Measurements from ENCODE around the gene PTPN3.

The PTPN3 gene

GRCh38 chr9:109421026-109421970, 76.8 kb downstream of the PTPN3 start:
- DNase-seq, result no peak

DNA sequence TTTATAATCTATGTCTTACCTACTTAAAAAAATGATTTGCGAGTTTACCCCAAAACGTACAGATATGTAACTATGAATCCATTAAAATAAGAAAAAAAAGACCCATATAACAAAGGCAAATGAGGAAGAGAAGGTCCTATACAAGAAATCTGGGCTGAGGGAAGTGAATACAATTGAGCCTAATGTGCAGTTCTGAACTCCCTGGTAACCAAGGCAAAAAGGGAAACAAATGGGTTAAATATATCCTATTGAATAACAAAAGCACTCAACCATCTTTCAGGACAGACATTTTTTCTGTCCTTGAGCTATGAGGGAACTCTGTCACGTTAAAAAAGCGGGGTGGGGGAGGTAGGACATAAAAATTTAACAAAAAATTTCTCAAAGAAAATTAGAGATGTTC, 78.6 kb downstream of the PTPN3 start:
- no peak for DNase-seq

DNA sequence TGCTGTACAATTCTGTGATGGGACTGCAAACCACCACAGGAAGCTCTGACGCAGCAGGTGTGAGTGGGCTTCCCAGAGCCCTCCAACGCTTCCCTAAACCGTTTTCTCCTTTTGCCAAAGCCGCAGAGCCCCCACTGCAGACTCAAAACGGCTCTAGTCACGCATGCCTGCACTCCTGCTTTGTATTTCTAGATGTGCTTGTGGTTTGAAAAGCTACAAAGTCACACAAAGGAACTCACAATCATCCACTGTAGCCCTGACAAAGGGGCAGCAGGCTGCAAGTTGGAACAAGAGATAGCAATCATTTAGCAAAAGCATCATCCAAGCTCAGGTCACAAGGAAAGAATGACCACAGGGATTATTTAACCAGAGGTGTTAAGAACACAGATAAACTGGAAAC, 79.3 kb downstream of the PTPN3 start:
- no peak for DNase-seq

DNA sequence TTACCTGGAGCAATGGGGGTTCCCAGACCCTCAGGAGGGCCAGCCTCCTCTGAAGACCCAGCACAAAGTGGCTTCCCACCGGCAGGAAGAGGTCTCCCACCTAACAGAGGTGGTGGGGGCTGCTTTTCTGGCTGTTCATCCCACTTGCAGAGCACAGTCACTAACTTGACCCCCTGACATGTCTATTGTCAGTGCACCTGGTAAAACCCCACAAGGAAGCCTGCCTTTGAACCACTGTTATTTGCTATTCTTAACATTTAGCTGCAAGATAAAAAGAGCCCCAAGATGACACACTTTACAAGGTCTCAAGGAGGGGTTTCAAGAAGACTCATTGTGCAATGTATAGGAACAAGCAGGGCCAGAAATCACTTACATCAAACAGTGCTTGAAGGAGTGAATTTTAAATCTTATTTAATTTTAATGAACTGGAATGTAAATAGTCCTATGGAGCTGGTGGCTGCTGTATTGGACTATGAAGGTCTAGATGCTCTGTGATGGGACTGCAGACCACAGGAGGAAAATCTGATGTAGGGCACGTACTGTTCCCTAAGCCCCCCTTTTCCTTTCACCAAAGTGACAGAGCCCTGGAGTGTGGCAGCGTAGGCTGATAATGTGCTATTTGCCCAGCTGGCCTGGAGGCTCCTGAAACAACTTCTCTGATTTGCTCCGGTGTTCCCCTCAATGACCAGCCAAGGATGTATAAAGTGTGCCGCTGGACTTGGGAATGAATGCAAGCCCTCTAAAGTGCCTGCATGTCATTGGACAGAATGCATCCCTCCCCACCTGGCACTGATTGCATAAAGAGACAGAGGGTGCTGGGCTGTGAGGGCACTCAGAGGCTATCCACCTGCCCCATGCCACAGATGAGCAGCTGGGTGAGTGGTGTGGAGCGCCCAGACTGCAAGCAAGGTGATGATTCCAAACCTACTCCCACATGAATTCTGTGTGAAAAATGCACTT, 80.2 kb downstream of the PTPN3 start:
- DNase-seq, result no peak

DNA sequence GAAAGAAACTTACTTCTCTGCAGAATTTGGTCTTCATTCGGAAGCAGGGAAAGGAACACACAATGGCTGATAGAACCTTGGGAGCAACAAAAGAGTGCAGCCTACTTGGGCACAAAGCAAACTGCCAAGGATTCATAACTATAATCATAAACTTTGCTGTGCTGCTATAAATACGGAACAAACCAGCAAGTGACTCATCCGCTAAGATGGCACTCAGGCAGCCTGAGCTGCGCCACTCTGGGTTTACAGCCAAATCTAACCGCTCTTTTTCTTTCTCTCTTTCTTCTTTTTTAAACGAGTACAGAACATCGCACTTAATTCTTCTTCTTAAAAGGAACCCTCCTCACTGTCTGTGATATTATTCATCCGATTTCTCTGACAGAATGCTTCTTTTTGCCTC, 81.1 kb downstream of the PTPN3 start:
- DNase-seq, result no peak

DNA sequence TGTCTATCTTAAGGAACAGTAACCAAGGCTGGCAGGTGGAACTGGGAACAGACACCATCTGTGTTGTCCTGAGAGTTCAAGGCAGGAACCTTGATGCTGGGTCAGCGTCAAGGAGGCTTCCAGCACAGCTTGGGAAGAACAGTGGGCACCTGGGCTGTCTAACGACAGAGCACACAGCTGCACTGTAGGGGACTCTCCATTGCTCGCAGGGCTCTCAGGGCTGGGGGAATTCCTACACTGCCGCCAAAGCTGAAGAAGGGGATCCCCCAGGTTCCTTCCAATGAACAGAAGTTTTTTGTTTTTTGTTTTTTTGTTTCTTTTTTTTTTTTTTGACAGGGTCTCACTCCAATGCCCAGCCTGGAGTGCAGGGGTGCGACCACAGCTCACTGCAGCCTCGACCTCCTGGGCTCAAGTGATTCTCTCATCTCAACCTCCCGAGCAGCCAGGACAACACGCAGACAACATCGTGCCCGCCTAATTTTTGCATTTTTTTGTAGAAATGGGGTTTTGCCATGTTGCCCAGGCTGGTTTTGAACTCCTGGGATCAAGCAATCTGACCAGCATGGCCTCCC, 81.9 kb downstream of the PTPN3 start:
- DNase-seq, result no peak

- DNase-seq, result no peak
Observed at GRCh38 chr9:109414125-109414785, 83.9 kb downstream of the PTPN3 start.

GRCh38 chr9:109411798-109412352, 86.2 kb downstream of the PTPN3 start:
- peak; percentile 21 for DNase-seq

DNA sequence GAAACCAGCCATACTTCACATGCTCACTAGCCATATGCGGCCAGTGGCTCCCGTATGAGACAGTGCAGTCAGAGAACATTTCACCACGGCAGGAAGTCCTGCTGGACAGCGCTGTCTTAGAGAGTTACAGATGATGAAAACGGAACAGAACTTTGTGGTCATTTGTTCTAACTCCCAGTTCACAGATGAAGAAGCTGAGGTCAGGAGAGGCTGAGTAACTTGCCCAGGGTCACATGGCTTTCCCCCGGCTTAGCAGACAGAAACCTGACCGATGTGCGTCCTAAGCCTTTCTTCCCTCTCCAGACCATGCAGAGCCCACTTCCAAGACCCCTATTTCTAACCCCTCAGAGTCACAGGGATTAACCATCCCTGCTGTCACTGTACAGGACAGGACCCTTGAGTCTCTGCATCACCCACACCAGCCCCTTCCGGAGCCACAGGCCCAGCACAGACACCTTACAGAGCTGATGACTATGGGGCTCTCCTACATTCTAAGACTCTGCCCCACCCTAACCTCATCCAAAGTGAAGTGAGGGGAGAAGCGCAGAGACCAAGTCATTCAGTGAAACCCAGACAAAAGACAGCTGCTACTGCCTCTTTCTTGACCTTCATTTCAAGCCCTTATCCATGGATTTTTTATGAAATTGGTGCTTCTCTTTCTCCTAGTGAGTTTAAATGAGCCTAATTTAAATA, 86.9 kb downstream of the PTPN3 start:
- DNase-seq, result no peak

GRCh38 chr9:109409773-109410397, 88.2 kb downstream of the PTPN3 start:
- no peak for DNase-seq

DNA sequence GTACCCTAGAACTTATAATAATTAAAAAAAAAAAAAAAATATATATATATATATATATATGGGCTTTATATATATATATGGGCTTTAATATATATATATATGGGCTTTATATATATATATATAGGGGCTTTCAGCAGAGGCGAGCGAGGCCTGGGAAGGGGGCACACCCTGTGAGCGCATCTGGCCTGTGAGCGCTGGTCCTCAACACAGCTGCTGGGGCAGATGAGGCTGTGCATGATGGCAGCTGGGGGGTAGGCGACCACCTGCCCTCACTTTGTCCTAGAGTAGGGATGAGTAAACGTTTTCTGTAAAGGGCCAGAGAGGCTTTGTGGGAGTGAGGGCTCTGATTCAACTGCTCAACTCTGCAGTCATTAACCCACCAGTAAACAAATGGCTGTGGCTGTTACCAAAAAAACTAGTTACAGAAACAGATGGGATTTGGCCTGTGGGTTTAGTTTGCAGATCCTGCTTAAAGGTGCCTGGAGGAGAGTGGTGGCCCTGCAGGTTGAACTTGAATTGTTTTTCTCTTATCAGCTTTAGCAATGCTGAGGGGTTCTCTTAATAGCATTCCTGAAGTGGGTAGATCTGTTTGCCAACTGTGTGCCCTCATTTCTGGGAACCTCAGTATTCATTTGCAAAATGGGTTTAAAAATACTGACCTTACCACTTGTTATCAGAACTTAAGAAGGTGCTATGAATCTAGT, 89.2 kb downstream of the PTPN3 start:
- DNase-seq, result peak; percentile 64

DNA sequence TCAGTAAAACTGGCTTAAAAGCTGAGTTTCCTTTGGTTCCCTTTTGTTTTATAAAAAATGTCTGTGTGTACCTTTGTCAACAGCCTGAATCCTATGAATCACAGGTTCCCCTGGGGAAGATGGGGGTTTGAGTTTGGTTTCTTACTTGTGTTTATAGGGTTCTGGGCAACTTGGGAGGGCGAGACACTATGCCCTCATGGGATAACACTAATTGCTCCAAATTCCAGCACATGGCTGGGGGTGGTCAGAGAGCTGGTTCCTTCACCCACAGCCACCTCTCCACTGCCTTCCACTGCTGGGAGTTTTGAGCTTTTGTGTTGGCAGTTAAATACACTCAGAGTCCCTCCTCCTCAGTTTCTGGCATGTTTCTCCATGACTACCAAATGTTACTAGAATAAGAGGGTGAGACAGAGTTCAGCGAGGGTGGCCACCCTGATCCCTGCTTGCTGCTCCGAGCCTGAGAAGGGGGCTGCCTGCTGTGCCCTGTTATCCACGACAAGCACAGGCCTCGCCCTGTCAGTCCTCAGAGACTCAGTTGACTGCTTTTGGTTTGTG, 94.3 kb downstream of the PTPN3 start:
- no peak for DNase-seq

DNA sequence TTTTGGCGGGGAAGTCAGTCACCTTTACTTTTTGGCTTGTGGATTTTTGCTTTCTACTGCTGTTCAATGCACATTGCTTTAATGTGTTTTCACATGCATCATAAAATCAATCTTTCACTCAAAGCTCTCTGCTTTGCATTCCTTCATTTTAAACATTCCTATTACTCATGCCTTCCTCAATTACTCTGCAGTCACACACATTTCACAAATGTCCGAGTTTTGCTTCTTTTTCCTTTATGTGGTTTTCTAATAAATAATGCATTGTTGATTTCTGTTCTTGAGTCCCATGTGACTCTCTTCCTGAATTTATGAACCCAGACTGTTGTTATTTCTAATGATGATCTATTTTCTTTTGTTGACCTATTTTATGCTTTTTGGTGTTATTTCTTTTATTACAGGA, 95.0 kb downstream of the PTPN3 start:
- DNase-seq, result no peak

DNA sequence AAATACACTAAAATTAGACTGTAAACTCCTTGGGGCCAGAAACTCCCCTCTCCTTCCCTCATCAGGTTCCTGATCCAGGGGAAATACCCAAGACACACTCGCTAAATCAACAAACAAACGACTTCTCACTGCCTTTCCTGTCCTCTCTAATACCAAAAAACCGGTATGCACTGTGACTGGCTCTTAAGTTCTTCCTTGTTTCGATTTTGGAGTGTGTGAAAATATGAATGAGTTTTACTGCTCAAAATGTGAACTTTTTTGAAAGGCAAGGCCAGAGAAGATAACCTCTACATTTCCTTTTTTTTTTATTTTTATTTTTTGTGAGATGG, 96.2 kb downstream of the PTPN3 start:
- no peak for DNase-seq

DNA sequence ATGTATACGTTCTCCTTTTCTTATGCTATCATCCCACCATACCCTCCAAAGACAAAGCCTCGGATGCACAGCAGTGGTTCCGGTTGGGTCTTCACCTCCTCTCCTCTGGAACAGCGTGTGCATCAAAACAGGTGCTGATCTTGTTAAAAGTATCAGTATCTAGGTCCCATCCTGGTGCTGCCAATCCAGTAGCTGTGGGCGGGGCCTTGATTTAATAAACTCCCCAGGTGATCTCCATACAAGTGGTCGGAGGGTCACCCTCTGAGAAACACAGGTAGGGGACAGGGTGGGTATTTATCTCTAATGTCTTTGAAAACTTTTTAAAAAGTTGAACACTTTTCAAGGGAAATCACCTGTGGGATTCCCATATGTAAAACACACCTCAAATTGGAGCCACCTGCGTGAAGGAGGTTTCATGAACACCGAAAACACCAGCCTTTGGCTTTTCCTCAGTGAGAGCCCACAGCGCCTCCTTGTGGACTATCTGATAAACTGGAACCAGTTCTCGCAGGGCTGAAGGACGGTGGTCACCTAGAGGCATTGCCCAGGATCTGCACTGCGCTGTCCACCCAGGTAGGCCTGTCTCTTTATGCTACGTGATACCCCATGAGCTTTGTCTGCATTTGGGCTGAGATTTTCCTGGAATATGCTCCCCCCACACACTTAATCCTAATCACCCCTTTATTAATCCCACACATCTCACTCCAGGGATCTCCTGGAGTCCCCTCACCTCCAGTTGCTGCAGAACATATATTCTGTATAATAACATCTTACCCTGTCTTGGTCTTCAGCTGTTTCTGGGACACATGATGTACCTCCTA, 96.7 kb downstream of the PTPN3 start:
- no peak for DNase-seq

- DNase-seq, result peak; percentile 90
Observed at GRCh38 chr9:109399258-109399767, 98.8 kb downstream of the PTPN3 start.

DNA sequence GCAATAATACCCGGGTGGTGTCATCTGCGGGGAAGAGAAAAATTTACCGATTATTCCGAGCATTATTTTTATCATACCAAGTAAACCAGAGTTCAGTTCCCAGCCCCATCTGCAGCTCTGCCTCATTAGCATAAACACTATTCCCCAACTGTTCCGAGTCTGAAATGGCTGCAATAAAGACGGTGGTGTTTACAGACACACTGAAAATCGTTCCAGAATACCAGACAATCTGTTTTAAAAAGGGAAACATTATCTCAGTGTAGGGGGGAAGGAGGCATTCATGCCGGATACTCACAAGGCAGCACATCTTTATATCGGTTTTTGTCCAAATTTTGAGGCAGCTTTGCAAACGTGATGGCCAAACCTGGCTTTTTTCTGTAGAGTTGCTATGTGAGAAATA, 106.9 kb downstream of the PTPN3 start:
- no peak for DNase-seq

DNA sequence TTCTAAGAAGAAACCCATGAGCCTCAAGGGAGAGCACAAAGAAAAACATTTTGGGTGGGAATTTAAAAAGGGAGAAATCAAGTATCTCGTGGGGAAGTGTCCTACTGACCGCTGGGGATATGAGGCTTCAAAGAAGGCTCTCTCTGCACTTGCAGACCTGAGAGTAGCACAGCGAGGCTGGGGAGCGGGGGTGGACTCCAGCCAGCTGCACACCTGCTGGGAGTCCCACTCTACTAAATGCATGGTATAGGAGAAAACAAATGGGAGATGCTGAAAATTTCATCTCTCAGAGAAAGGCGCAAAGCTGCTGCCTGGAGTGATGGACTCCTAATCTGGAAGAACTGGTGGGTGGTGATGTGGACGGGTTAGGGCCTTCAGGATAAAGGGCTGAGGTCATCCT, 110.3 kb downstream of the PTPN3 start:
- DNase-seq, result no peak

GRCh38 chr9:109387206-109387605, 110.9 kb downstream of the PTPN3 start:
- DNase-seq, result no peak
